H1 (cell line): ENCODE data around the gene CRTC1. TPM values are rescaled to one million over a fixed set of nuclear protein-coding genes. Genes with fewer than 3 reads are reported as not detected.
A peak's percentile ranks its signal among the peaks of the same experiment; 100 is the strongest.

Source experiments
- CTCF ChIA-PET: fragments of 300-600 bp; sonication (Branson Sonifier 250); formaldehyde crosslinking; loops from one replicate; lab custom pipeline; 2021; ENCODE audit not compliant: partially characterized antibody; lab: Charles Lee
- POLR2A ChIA-PET: fragments of 300-600 bp; sonication (Branson Sonifier 250); formaldehyde crosslinking; loops from one replicate; lab custom pipeline; 2021; ENCODE audit warnings: inconsistent platforms; ENCODE audit not compliant: partially characterized antibody; lab: Charles Lee
- DNase-seq, 2 experiments: peaks; one replicate each; pipeline versions ENCODE4 v3.0.0 to v3.0.0-alpha.2; 2010 to 2022; ENCODE audit warnings: low spot score in 2 of 2, low read depth in 1 of 2, mixed read lengths in 1 of 2
- FAIRE-seq: peaks from 2 replicates; lab custom pipeline; 2011; peaks lifted over from hg19 to GRCh38; lab: Jason Lieb, UNC
- H2AFZ ChIP-seq: 2 replicates; pipeline ENCODE4 v1.8.1; 2012; ENCODE audit warnings: low read length, inconsistent platforms
- H2AK5ac ChIP-seq: 2 replicates; pipeline ENCODE4 v1.6.1; 2013; ENCODE audit warnings: low read depth, low read length
- H2BK120ac ChIP-seq: replicated peaks from 2 replicates; pipeline ENCODE3; 2013; ENCODE audit warnings: low read depth, low read length, inconsistent platforms
- H2BK12ac ChIP-seq: 2 replicates; pipeline ENCODE4 v1.6.1; 2013; ENCODE audit warnings: low read depth, low read length
- H2BK15ac ChIP-seq: 2 replicates; pipeline ENCODE4 v1.6.1; 2013; ENCODE audit warnings: low read length
- H2BK20ac ChIP-seq: 2 replicates; pipeline ENCODE4 v1.6.1; 2013; ENCODE audit warnings: low read length
- H2BK5ac ChIP-seq: 2 replicates; pipeline ENCODE4 v1.6.1; 2013; ENCODE audit warnings: low read depth, low read length
- H3K14ac ChIP-seq: 2 replicates; pipeline ENCODE4 v1.6.1; 2013; ENCODE audit warnings: inconsistent platforms; ENCODE audit not compliant: insufficient read length
- H3K18ac ChIP-seq: 2 replicates; pipeline ENCODE4 v1.6.1; 2013; ENCODE audit warnings: low read length; ENCODE audit errors: extremely low read depth
- H3K23ac ChIP-seq: 2 replicates; pipeline ENCODE4 v1.6.1; 2013; ENCODE audit warnings: inconsistent platforms; ENCODE audit not compliant: insufficient read length
- H3K23me2 ChIP-seq: 2 replicates; pipeline ENCODE4 v1.6.1; 2013; ENCODE audit warnings: low read depth, low read length
- H3K27ac ChIP-seq: 2 replicates; pipeline ENCODE4 v1.6.1; 2011; ENCODE audit warnings: low read depth, low read length, inconsistent platforms
- H3K27me3 ChIP-seq, 4 experiments: replicated peaks in 1 of 4; 1 replicate in 1 of 4; 2 replicates in 3 of 4; pipeline versions ENCODE4 v1.6.1 to v1.8.1; 2011 to 2013; ENCODE audit warnings: low read length in 3 of 4, mild to moderate bottlenecking in 3 of 4, inconsistent platforms in 2 of 4, mixed read lengths in 2 of 4, moderate library complexity in 1 of 4; ENCODE audit not compliant: control insufficient read depth in 3 of 4, insufficient read depth in 3 of 4; ENCODE audit errors: extremely low read depth in 1 of 4
- H3K36me3 ChIP-seq, 4 experiments: 2 replicates each; pipeline versions ENCODE4 v1.6.1 to v1.8.1; 2011 to 2013; ENCODE audit warnings: mild to moderate bottlenecking in 4 of 4, low read length in 3 of 4, moderate library complexity in 2 of 4, control low read depth in 1 of 4, inconsistent platforms in 1 of 4; ENCODE audit not compliant: insufficient read depth in 4 of 4, control insufficient read depth in 2 of 4
- H3K4ac ChIP-seq: replicated peaks from 2 replicates; pipeline ENCODE3; 2013; ENCODE audit warnings: low read length, low read depth, mixed read lengths, inconsistent platforms; ENCODE audit not compliant: insufficient read length
- H3K4me1 ChIP-seq, 4 experiments: replicated peaks in 1 of 4; 1 replicate in 1 of 4; 2 replicates in 3 of 4; pipeline versions ENCODE4 v1.6.1 to v1.8.1; 2011 to 2013; ENCODE audit warnings: low read length in 3 of 4, inconsistent platforms in 2 of 4, mixed read lengths in 1 of 4; ENCODE audit not compliant: insufficient read depth in 4 of 4, control insufficient read depth in 3 of 4
- H3K4me2 ChIP-seq, 2 experiments: 2 replicates each; pipeline versions ENCODE4 v1.6.1 to v1.8.1; 2011 to 2013; ENCODE audit warnings: low read depth in 2 of 2, low read length in 2 of 2, control low read depth in 1 of 2, inconsistent platforms in 1 of 2, mild to moderate bottlenecking in 1 of 2; ENCODE audit not compliant: insufficient read depth in 1 of 2
- H3K4me3 ChIP-seq, 4 experiments: fragments of 200-600, 300-600 bp in 1 of 4; sonication (generic), shearing (Covaris generic), sonication (Bioruptor Twin) in 1 of 4; 2 replicates each; pipeline versions ENCODE4 v1.5.1 to v1.8.1; 2011 to 2016; ENCODE audit warnings: low read length in 4 of 4, low read depth in 3 of 4, control low read depth in 2 of 4, inconsistent platforms in 2 of 4, mild to moderate bottlenecking in 2 of 4, mixed read lengths in 1 of 4, moderate library complexity in 1 of 4; ENCODE audit not compliant: insufficient read depth in 2 of 4; ENCODE audit errors: extremely low read depth in 1 of 4
- H3K56ac ChIP-seq: replicated peaks from 2 replicates; pipeline ENCODE3; 2013; ENCODE audit warnings: low read depth, mild to moderate bottlenecking, mixed read lengths, low read length, inconsistent platforms; ENCODE audit not compliant: insufficient read length
- H3K79me1 ChIP-seq: 2 replicates; pipeline ENCODE4 v1.6.1; 2013; ENCODE audit warnings: low read depth, low read length, control low read depth
- H3K79me2 ChIP-seq, 2 experiments: 2 replicates each; pipeline versions ENCODE4 v1.6.1 to v1.8.1; 2012 to 2013; ENCODE audit warnings: low read length in 2 of 2, mild to moderate bottlenecking in 2 of 2, inconsistent platforms in 1 of 2; ENCODE audit not compliant: insufficient read depth in 2 of 2, control insufficient read depth in 1 of 2
- H3K9ac ChIP-seq, 4 experiments: replicated peaks in 1 of 4; 1 replicate in 1 of 4; 2 replicates in 3 of 4; pipeline versions ENCODE4 v1.6.1 to v1.8.1; 2011 to 2013; ENCODE audit warnings: low read depth in 3 of 4, low read length in 3 of 4, control low read depth in 2 of 4, mild to moderate bottlenecking in 2 of 4, moderate library complexity in 2 of 4, inconsistent platforms in 1 of 4; ENCODE audit errors: extremely low read depth in 1 of 4
- H3K9me3 ChIP-seq, 2 experiments: 2 replicates each; pipeline versions ENCODE4 v1.6.1 to v1.8.1; 2012 to 2013; ENCODE audit warnings: mild to moderate bottlenecking in 2 of 2, moderate library complexity in 2 of 2, control low read depth in 1 of 2, inconsistent platforms in 1 of 2, low read depth in 1 of 2, low read length in 1 of 2, mixed read lengths in 1 of 2; ENCODE audit not compliant: insufficient read depth in 2 of 2
- H4K20me1 ChIP-seq, 2 experiments: replicated peaks in 1 of 2; 2 replicates each; pipeline versions ENCODE3 to v1.8.1; 2011 to 2013; ENCODE audit warnings: inconsistent platforms in 2 of 2, low read length in 2 of 2, mild to moderate bottlenecking in 1 of 2; ENCODE audit not compliant: insufficient read depth in 2 of 2, control insufficient read depth in 1 of 2
- H4K5ac ChIP-seq: 2 replicates; pipeline ENCODE4 v1.6.1; 2013; ENCODE audit warnings: low read length, low read depth, mixed read lengths, inconsistent platforms; ENCODE audit not compliant: insufficient read length
- H4K8ac ChIP-seq: 2 replicates; pipeline ENCODE4 v1.8.0; 2013; ENCODE audit warnings: mild to moderate bottlenecking, moderate library complexity, low read length, inconsistent platforms; ENCODE audit not compliant: insufficient read depth; ENCODE audit errors: extremely low read depth
- H4K91ac ChIP-seq: replicated peaks from 2 replicates; pipeline ENCODE3; 2013; ENCODE audit warnings: low read length, mixed read lengths, inconsistent platforms; ENCODE audit not compliant: insufficient read length
- ASH2L ChIP-seq: fragments of 200-600, 300-600 bp; sonication (generic); IDR thresholded peaks from one replicate; pipeline ENCODE4 v1.7.1; 2017; ENCODE audit warnings: low read length
- CREB1 ChIP-seq: IDR thresholded peaks from 2 replicates; pipeline ENCODE4 v1.6.1; 2012; ENCODE audit warnings: inconsistent platforms
- CTBP2 ChIP-seq: IDR thresholded peaks from 2 replicates; pipeline ENCODE4 v1.7.0; 2011; ENCODE audit warnings: borderline replicate concordance, mild to moderate bottlenecking, moderate library complexity, mixed read lengths, low read length; ENCODE audit not compliant: insufficient read depth, insufficient read length
- EZH2 ChIP-seq: fragments of 200-600 bp; sonication (generic); IDR thresholded peaks from 2 replicates; pipeline ENCODE4 v1.7.1; 2012; ENCODE audit warnings: low read depth, mild to moderate bottlenecking, moderate library complexity, low read length, inconsistent platforms; ENCODE audit not compliant: severe bottlenecking
- KDM4A ChIP-seq: IDR thresholded peaks from one replicate; pipeline ENCODE4 v1.7.1; 2012; ENCODE audit warnings: low read depth, mild to moderate bottlenecking, moderate library complexity, low read length, inconsistent platforms; ENCODE audit not compliant: severe bottlenecking
- RNF2 ChIP-seq: fragments of 200-900, 300-1000 bp; sonication (generic); IDR thresholded peaks from 2 replicates; pipeline ENCODE4 v1.7.1; 2016; ENCODE audit warnings: borderline replicate concordance, low read depth, mild to moderate bottlenecking, antibody characterized with exemption, low read length; ENCODE audit not compliant: poor library complexity, severe bottlenecking; ENCODE audit errors: missing control alignments
- SUZ12 ChIP-seq: fragments of 200-600 bp; sonication (generic); IDR thresholded peaks from 2 replicates; pipeline ENCODE4 v1.6.1; 2012; ENCODE audit warnings: mild to moderate bottlenecking, inconsistent platforms, low read length, moderate library complexity, mixed read lengths
- WGBS, 2 experiments: shearing (Covaris generic) in 1 of 2; methylation state at CpG; one replicate each; pipeline versions ENCODE4 v1.1.6 to v1.1.7; 2013 to 2015; ENCODE audit warnings: low lambda C conversion rate in 2 of 2, mixed read lengths in 2 of 2, inconsistent platforms in 1 of 2, low coverage in 1 of 2, missing lambda C conversion rate in 1 of 2; ENCODE audit not compliant: insufficient replicate concordance in 2 of 2, insufficient coverage in 1 of 2, insufficient read length in 1 of 2; ENCODE audit errors: extremely low coverage in 1 of 2, missing lambda C conversion rate in 1 of 2; 5-methylcytosine and 5-hydroxymethylcytosine counted together
- polyA plus RNA-seq, 7 experiments: library from polyadenylated mRNA; depleted of rRNA in 3 of 7; stranded (reverse) in 5 of 7; unstranded in 2 of 7; fragments of >200 nt in 5 of 7; fragments of 200-250 nt in 2 of 7; gene quantifications; 1 replicate in 5 of 7; 2 replicates in 1 of 7; 4 replicates in 1 of 7; pipeline versions ENCODE4 v1.2.1 to v1.2.3, GENCODE V29; 2011 to 2013; ENCODE audit warnings: missing spikeins in 2 of 7, mixed read lengths in 2 of 7
- total RNA-seq: library from RNA; stranded (reverse); fragmentation: NEBNext Ultra II Directional; extraction: Animal tissue kit (Norgen Biotek cat#: 25700); gene quantifications from 2 replicates; pipeline ENCODE4 v1.2.1, GENCODE V29; 2021

The CRTC1 gene
- total and polyA plus RNA-seq, 2 of the 8 experiments (the other 6 are each of a cell fraction or from before 2014, with no cell fraction given), result 2.9 to 8.5 TPM

- Histone ChIP-seq H3K18ac (no peak within 1 kb of the TSS; the same call in none of the 2 replicates), H3K79me1 (no peaks in the 10 kb centered on the region), H4K20me1 (peaks cover 4 to 29% of the 10 kb centered on the region in 2 experiments), H3K9ac (no peak within 1 kb of the TSS), H3K79me2 (no peaks in the 10 kb centered on the region), H3K4me2 (peak within 1 kb of the TSS; percentile 60 to 75), H3K27ac (no peak within 1 kb of the TSS), H2BK20ac (no peak within 1 kb of the TSS), H3K4me3 (peak within 1 kb of the TSS; percentile 15 to 59 (median 36); a peak in 7 of 8 replicates), H3K4ac (no peak within 1 kb of the TSS), H2BK12ac (peak within 1 kb of the TSS; percentile 75; the same call in 1 of the 2 replicates), H3K56ac (no peak within 1 kb of the TSS), H3K36me3 (peaks cover 0 to 7% (median 0%) of the 10 kb centered on the region in 4 experiments; a peak in 1 of 8 replicates), H3K14ac (no peak within 1 kb of the TSS), H4K5ac (no peak within 1 kb of the TSS), H2AFZ (no peak within 1 kb of the TSS), H3K9me3 (no peaks in the 10 kb centered on the region; a peak in 1 of 4 replicates), H2BK5ac (no peak within 1 kb of the TSS), H3K27me3 (peaks cover 79 to 93% (median 91%) of the 10 kb centered on the region in 4 experiments), H3K23me2 (peaks cover 23% of the 10 kb centered on the region), H2AK5ac (no peak within 1 kb of the TSS), H4K91ac (no peak within 1 kb of the TSS), H3K4me1 (peaks cover 0 to 32% (median 16%) of the 10 kb centered on the region in 4 experiments; a peak in 6 of 7 replicates), H3K23ac (no peak within 1 kb of the TSS), H2BK15ac (peak within 1 kb of the TSS; percentile 61; the same call in 1 of the 2 replicates), H2BK120ac (no peak within 1 kb of the TSS), H4K8ac (no peak within 1 kb of the TSS)
- CTCF ChIA-PET, result interaction anchor here (0.7 to 1.0 kb wide), 3 partner anchors 17 to 340 kb away, joined by 3 to 4 read pairs (median 3); no protein-coding TSS in a partner anchor
- POLR2A ChIA-PET, result interaction anchor here (0.6 to 1.4 kb wide), 4 partner anchors 8 to 195 kb away, joined by 3 to 6 read pairs (median 4); partner anchors contain the start of gene UPF1
- WGBS, 2 experiments, result 11% methylated on average over 39 of the region's 61 CpGs; no CpG with 5 or more reads in 1 of the 2 experiments
- TF ChIP-seq SUZ12 (peak; percentile 99), CTBP2 (no peak), CREB1 (no peak), ASH2L (no peak), EZH2 (peak; percentile 99), KDM4A (peak; percentile 59), RNF2 (peak; percentile 68)
- peak in 1 of 2 experiments; percentile 61 for DNase-seq
- FAIRE-seq, result no peak
Measured at GRCh38 chr19:18790566-18791314, 107.3 kb downstream of the CRTC1 start, which contains the start of gene COMP. TSS of gene COMP (minus strand) at chr19:18791305. CDS start at chr19:18791269, 36 bp downstream.
